ENCODE data around the gene NTF4.
"Not testable (repeated sequence)": the region's sequence is repeated elsewhere in the genome, so short reads cannot be mapped to it uniquely, and the experiment has no call there.

Gene NTF4

DNA sequence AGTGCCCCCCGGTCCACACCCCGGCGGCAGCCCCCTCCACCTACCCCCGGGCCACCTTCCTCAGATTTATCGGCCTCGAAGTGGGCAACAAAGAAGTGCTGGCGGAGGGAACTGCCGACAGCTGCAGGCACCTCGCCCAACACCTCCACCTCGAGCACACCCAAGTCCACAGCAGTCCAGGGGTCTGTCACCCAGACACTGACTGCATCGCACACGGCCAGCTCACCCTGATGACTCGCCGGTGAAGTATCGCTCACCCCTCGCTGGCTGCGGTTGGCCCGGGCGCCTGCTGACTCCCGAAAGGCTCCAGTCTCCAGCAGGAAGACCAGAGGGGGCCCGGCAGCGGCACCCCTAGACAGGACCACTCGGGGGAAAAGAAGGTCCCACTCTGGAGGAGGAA, 39.0 kb downstream of the NTF4 start:
- H3K27me3 ChIP-seq (ENCODE audit: insufficient read depth, low read length) = peaks cover 16% of the 10 kb centered on the region
- not testable (repeated sequence) for H3K4me3 ChIP-seq (ENCODE audit: low read length); H3K9ac ChIP-seq (ENCODE audit: low read depth, low read length); H3K9me3 ChIP-seq (ENCODE audit: insufficient read depth, low read depth, low read length); H3K4me1 ChIP-seq (ENCODE audit: insufficient read depth, low read length); H3K36me3 ChIP-seq (ENCODE audit: insufficient read depth, low read depth, low read length); H3K27ac ChIP-seq (ENCODE audit: low read length)

DNA sequence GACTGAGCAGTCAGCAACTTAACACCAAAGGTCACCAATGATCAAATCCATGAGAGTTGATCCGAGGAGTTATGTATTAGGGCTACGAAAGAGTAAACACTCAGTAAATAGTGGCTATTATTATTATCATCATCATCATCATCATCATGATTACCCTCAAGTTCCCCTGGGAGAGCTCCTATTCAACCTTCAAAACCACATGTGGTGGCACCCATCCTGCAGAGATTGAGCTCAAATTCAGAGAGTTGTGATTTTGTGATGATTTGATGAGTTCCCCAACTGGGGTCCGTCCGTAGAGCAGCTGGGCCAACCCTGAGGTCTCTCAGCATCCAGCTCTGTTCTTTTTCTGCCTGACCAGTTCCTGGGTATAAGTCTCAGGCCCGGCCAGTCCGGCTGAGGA, 39.5 kb downstream of the NTF4 start:
- H3K4me1 ChIP-seq (ENCODE audit: insufficient read depth, low read length); H3K9me3 ChIP-seq (ENCODE audit: insufficient read depth, low read depth, low read length); H3K4me3 ChIP-seq (ENCODE audit: low read length); H3K27ac ChIP-seq (ENCODE audit: low read length); H3K36me3 ChIP-seq (ENCODE audit: insufficient read depth, low read depth, low read length); H3K9ac ChIP-seq (ENCODE audit: low read depth, low read length): not testable (repeated sequence)
- peaks cover 21% of the 10 kb centered on the region for H3K27me3 ChIP-seq (ENCODE audit: insufficient read depth, low read length)

GRCh38 chr19:49024233-49024632, 40.4 kb downstream of the NTF4 start, which contains the start of gene CGB3:
Gene CGB3, minus strand, starts transcription at chr19:49024333. Its CDS starts 362 bp downstream, at chr19:49023971.
- H3K27me3 ChIP-seq (ENCODE audit: insufficient read depth, low read length) = peaks cover 24% of the 10 kb centered on the region
- H3K27ac ChIP-seq (ENCODE audit: low read length); H3K4me3 ChIP-seq (ENCODE audit: low read length); H3K9me3 ChIP-seq (ENCODE audit: insufficient read depth, low read depth, low read length); H3K9ac ChIP-seq (ENCODE audit: low read depth, low read length); H3K36me3 ChIP-seq (ENCODE audit: insufficient read depth, low read depth, low read length); H3K4me1 ChIP-seq (ENCODE audit: insufficient read depth, low read length): not testable (repeated sequence)

- H3K9me3 ChIP-seq (ENCODE audit: insufficient read depth, low read depth, low read length) = no peaks in the 10 kb centered on the region
- H3K27ac ChIP-seq (ENCODE audit: low read length) = no peak overlapping the region
- no peak overlapping the region for H3K4me3 ChIP-seq (ENCODE audit: low read length)
- H3K4me1 ChIP-seq (ENCODE audit: insufficient read depth, low read length) = no peaks in the 10 kb centered on the region; the same call in 1 of the 2 replicates
- no peaks in the 10 kb centered on the region for H3K36me3 ChIP-seq (ENCODE audit: insufficient read depth, low read depth, low read length)
- peaks cover 45% of the 10 kb centered on the region for H3K27me3 ChIP-seq (ENCODE audit: insufficient read depth, low read length)
- no peak overlapping the region for H3K9ac ChIP-seq (ENCODE audit: low read depth, low read length)
Observed at GRCh38 chr19:49022116-49022515, 42.5 kb downstream of the NTF4 start.

- H3K4me1 ChIP-seq (ENCODE audit: insufficient read depth, low read length) = no peaks in the 10 kb centered on the region; the same call in 1 of the 2 replicates
- no peak overlapping the region for H3K9ac ChIP-seq (ENCODE audit: low read depth, low read length)
- H3K4me3 ChIP-seq (ENCODE audit: low read length) = no peak overlapping the region
Observed at GRCh38 chr19:49020931-49021895, 43.4 kb downstream of the NTF4 start.

DNA sequence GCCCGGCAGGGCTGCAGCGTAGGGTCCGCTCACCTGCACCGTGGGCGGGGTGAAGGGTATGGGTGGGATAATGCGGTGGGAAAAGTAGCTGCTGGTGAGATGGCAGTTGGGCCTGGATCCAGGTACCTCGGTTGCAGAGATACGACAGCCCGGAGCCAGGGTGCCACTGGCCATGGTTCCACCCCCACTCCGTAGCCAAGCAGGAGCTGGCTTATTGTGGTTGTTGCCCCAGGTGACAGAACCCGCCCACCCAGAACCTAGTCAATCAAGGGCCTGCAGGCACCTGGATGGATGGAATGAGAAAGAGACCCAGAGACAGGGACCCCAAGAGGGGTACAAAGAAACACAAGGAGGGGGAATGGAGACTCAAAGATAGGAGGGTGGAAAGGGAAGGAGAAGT, 44.3 kb downstream of the NTF4 start:
- Histone ChIP-seq H3K9me3 (ENCODE audit: insufficient read depth, low read depth, low read length) (no peaks in the 10 kb centered on the region), H3K9ac (ENCODE audit: low read depth, low read length) (no peak overlapping the region), H3K4me1 (ENCODE audit: insufficient read depth, low read length) (no peaks in the 10 kb centered on the region; the same call in 1 of the 2 replicates), H3K27me3 (ENCODE audit: insufficient read depth, low read length) (peaks cover 47% of the 10 kb centered on the region), H3K27ac (ENCODE audit: low read length) (no peak overlapping the region), H3K36me3 (ENCODE audit: insufficient read depth, low read depth, low read length) (peaks cover 11% of the 10 kb centered on the region), H3K4me3 (ENCODE audit: low read length) (no peak overlapping the region)

More at GRCh38 chr19:49020931-49021895, 43.4 kb downstream of the NTF4 start:
- peaks cover 2% of the 10 kb centered on the region; the same call in 1 of the 2 replicates for H3K36me3 ChIP-seq (ENCODE audit: insufficient read depth, low read depth, low read length)
- H3K9me3 ChIP-seq (ENCODE audit: insufficient read depth, low read depth, low read length) = no peaks in the 10 kb centered on the region
- no peak overlapping the region for H3K27ac ChIP-seq (ENCODE audit: low read length)
- peaks cover 47% of the 10 kb centered on the region for H3K27me3 ChIP-seq (ENCODE audit: insufficient read depth, low read length)

DNA sequence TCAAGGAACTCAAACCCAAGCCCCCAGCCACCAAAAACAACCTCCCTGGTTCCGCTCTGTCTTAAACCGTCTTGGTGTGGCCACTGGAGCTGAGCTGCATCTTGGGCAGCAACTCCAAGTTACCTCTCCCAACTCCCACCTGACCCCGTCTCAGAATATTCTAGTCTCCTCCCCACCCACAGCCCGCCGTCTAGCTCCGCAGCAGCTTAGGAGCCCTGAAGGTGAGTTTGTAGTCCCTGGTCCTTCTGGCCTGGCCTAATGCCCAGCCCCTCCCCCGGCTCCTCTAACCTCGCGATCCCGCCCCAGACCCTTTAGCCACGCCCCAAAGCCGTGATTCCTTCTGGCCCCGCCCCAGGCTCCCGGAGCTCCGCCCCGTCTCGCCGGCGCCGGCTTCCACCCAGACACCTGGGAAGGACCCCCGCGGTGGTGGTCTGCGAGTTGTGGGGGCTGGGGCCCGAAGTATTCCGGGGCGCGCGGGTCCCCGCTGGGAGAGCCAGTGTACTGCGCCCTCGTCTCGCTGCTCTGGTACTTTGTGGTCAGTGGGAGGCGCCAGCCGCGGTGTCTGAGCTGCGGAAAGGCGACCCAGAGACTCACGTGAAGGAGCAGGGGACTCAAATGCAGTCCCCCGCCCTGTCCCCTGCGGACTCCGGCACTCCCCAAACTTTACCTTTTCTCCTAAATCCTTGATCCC, 45.2 kb downstream of the NTF4 start:
- no peaks in the 10 kb centered on the region; the same call in 1 of the 2 replicates for H3K4me1 ChIP-seq (ENCODE audit: insufficient read depth, low read length)

GRCh38 chr19:49018388-49019241, 46.0 kb downstream of the NTF4 start:
- peaks cover 47% of the 10 kb centered on the region for H3K27me3 ChIP-seq (ENCODE audit: insufficient read depth, low read length)
- H3K4me1 ChIP-seq (ENCODE audit: insufficient read depth, low read length); H3K9me3 ChIP-seq (ENCODE audit: insufficient read depth, low read depth, low read length); H3K9ac ChIP-seq (ENCODE audit: low read depth, low read length); H3K27ac ChIP-seq (ENCODE audit: low read length): not testable (repeated sequence)
- peak overlapping the region; percentile 50; the same call in 1 of the 2 replicates for H3K4me3 ChIP-seq (ENCODE audit: low read length)
- H3K36me3 ChIP-seq (ENCODE audit: insufficient read depth, low read depth, low read length) = peaks cover 28% of the 10 kb centered on the region

More for the DNA sequence above, 45.2 kb downstream of the NTF4 start:
- Histone ChIP-seq H3K27me3 (ENCODE audit: insufficient read depth, low read length) (peaks cover 47% of the 10 kb centered on the region), H3K9ac (ENCODE audit: low read depth, low read length) (no peak overlapping the region), H3K4me3 (ENCODE audit: low read length) (no peak overlapping the region; the same call in 1 of the 2 replicates), H3K9me3 (ENCODE audit: insufficient read depth, low read depth, low read length) (no peaks in the 10 kb centered on the region), H3K36me3 (ENCODE audit: insufficient read depth, low read depth, low read length) (peaks cover 21% of the 10 kb centered on the region), H3K27ac (ENCODE audit: low read length) (no peak overlapping the region)

DNA sequence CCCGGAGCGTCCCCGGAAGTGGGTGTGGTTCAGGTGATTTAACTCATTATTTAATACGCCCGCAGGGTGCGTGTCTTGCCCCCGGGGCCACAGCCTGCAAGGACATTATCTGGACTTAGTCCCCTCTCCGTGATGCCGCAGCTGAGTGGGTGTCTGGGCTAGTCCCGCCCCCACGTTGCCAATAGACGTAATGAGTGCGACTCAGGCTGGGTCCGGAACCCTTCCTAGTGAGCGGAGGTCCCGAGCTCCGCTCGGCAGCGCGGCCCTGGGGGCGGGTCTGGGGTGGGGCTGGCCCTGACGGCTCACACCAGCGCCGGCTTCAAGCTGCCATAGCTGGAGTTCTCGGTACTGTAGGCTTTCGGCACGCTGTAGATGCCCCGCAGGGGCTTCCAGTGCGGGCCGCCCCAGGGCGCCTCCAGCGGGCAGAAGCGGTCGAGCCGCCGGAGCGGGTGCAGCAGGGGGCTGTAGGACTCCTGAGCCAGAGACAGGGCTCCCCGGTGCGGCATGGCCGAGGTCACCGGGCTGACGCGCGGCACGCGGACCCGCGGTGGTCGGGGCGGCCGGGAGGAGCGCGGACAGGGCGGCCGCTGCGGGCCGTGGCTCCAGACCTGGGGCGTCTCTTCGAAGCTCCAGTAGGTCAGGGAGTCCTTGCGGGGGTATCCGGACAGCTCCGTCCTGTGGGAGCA, 46.8 kb downstream of the NTF4 start:
- Histone ChIP-seq H3K4me1 (ENCODE audit: insufficient read depth, low read length) (no peaks in the 10 kb centered on the region; the same call in 1 of the 2 replicates), H3K9ac (ENCODE audit: low read depth, low read length) (no peak overlapping the region; the same call in 1 of the 2 replicates), H3K27ac (ENCODE audit: low read length) (no peak overlapping the region), H3K9me3 (ENCODE audit: insufficient read depth, low read depth, low read length) (no peaks in the 10 kb centered on the region), H3K4me3 (ENCODE audit: low read length) (peak overlapping the region; percentile 50; the same call in 1 of the 2 replicates), H3K27me3 (ENCODE audit: insufficient read depth, low read length) (peaks cover 47% of the 10 kb centered on the region), H3K36me3 (ENCODE audit: insufficient read depth, low read depth, low read length) (peaks cover 34% of the 10 kb centered on the region)

DNA sequence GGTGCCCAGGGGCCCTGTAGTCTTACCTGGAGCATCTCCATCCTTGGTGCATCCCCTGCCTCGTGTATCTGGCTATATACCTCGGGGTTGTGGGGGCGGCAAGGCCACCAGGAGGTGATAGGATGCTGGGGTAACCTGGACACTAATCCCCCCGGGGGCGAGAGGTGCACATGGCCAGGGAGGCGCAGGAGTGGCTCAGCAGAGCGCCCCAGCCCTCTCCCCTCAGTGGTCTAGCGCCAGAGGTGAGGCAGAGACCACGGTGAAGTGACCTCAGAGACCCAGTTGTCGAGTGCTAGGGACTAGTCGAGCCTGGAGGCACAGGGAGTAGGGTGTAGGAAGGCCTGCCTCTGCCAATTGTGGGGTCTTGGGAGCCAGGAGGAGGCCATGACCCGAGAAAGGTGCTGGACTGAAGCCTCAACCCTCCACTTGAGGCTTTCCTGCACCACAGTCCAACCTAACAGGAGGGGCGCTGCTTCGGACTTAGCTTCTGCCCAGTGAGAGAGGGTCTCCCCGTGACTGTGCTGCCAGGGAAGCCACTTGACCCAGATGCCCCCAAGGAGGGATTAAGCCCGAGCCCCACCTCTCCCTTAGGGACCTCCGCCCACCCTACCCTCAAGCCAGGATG, 47.5 kb downstream of the NTF4 start, which contains the start of gene LHB:
LHB (minus strand) TSS at position 51 of the 625 bp plus-strand sequence; CDS start at position 41, 10 bp downstream.
- Histone ChIP-seq H3K4me1 (ENCODE audit: insufficient read depth, low read length) (no peaks in the 10 kb centered on the region; the same call in 1 of the 2 replicates), H3K27me3 (ENCODE audit: insufficient read depth, low read length) (peaks cover 46% of the 10 kb centered on the region), H3K9ac (ENCODE audit: low read depth, low read length) (no peak within 1 kb of the TSS; the same call in 1 of the 2 replicates), H3K27ac (ENCODE audit: low read length) (no peak within 1 kb of the TSS), H3K36me3 (ENCODE audit: insufficient read depth, low read depth, low read length) (peaks cover 40% of the 10 kb centered on the region), H3K9me3 (ENCODE audit: insufficient read depth, low read depth, low read length) (no peaks in the 10 kb centered on the region), H3K4me3 (ENCODE audit: low read length) (peak within 1 kb of the TSS; percentile 50; the same call in 1 of the 2 replicates)
